ENCODE results near the gene VTCN1.
"Not testable (repeated sequence)": the region's sequence is repeated elsewhere in the genome, so short reads cannot be mapped to it uniquely, and the experiment has no call there.

Gene VTCN1

GRCh38 chr1:117122330-117123025 lies 88.2 kb downstream of the VTCN1 start:
- no peak for DNase-seq (ENCODE audit: low read depth)

GRCh38 chr1:117121589-117122329 lies 89.0 kb downstream of the VTCN1 start, which contains the start of gene TRIM45:
TRIM45 (minus strand) TSS chr1:117121749; CDS start chr1:117121201, 548 bp downstream.
- DNase-seq (ENCODE audit: low read depth) = peak; percentile 74

GRCh38 chr1:117120774-117121588 lies 89.7 kb downstream of the VTCN1 start:
- DNase-seq (ENCODE audit: low read depth) = no peak

GRCh38 chr1:117119144-117119543 lies 91.6 kb downstream of the VTCN1 start:
- not testable (repeated sequence) for DNase-seq (ENCODE audit: low read depth)

- DNase-seq (ENCODE audit: low read depth) = no peak
Measured at GRCh38 chr1:117118137-117118536, 92.6 kb downstream of the VTCN1 start.

GRCh38 chr1:117117697-117118096 lies 93.0 kb downstream of the VTCN1 start:
- no peak for DNase-seq (ENCODE audit: low read depth)

GRCh38 chr1:117116784-117117130 lies 94.0 kb downstream of the VTCN1 start:
- DNase-seq (ENCODE audit: low read depth) = no peak

GRCh38 chr1:117116090-117116783 lies 94.5 kb downstream of the VTCN1 start:
- DNase-seq (ENCODE audit: low read depth) = no peak

- no peak for DNase-seq (ENCODE audit: low read depth)
Measured at GRCh38 chr1:117114877-117115276, 95.8 kb downstream of the VTCN1 start.

GRCh38 chr1:117113199-117113598 lies 97.5 kb downstream of the VTCN1 start:
- no peak for DNase-seq (ENCODE audit: low read depth)

GRCh38 chr1:117112047-117112717 lies 98.5 kb downstream of the VTCN1 start:
- no peak for DNase-seq (ENCODE audit: low read depth)

- DNase-seq (ENCODE audit: low read depth) = no peak
Measured at GRCh38 chr1:117110774-117111173, 100.0 kb downstream of the VTCN1 start.

- no peak for DNase-seq (ENCODE audit: low read depth)
Measured at GRCh38 chr1:117107364-117107763, 103.4 kb downstream of the VTCN1 start.

- no peak for DNase-seq (ENCODE audit: low read depth)
Measured at GRCh38 chr1:117106478-117106877, 104.2 kb downstream of the VTCN1 start.

GRCh38 chr1:117105722-117106121 lies 105.0 kb downstream of the VTCN1 start:
- DNase-seq (ENCODE audit: low read depth) = no peak

- no peak for DNase-seq (ENCODE audit: low read depth)
Measured at GRCh38 chr1:117104986-117105385, 105.7 kb downstream of the VTCN1 start.

- not testable (repeated sequence) for DNase-seq (ENCODE audit: low read depth)
Measured at GRCh38 chr1:117101858-117102257, 108.9 kb downstream of the VTCN1 start.

GRCh38 chr1:117101334-117101733 lies 109.4 kb downstream of the VTCN1 start:
- no peak for DNase-seq (ENCODE audit: low read depth)

GRCh38 chr1:117098287-117098890 lies 112.3 kb downstream of the VTCN1 start:
- DNase-seq (ENCODE audit: low read depth) = no peak

- no peak for DNase-seq (ENCODE audit: low read depth)
Measured at GRCh38 chr1:117097443-117097842, 113.3 kb downstream of the VTCN1 start.

GRCh38 chr1:117096951-117097408 lies 113.7 kb downstream of the VTCN1 start:
- DNase-seq (ENCODE audit: low read depth) = no peak

Measured in activated T-cell treated with anti-CD3 and anti-CD28 coated beads for 1 hour (primary cell).